AG10803 (cell line): ENCODE data around the gene NOXRED1.

Experiments used
- DNase-seq: peaks from one replicate; pipeline ENCODE4 v3.0.0; 2010; ENCODE audit warnings: low read depth
- H3K4me3 ChIP-seq: 2 replicates; pipeline ENCODE4 v1.5.1; 2011; ENCODE audit warnings: mild to moderate bottlenecking, low read length, control low read depth
- CTCF ChIP-seq: conservative IDR thresholded peaks from 2 replicates; pipeline ENCODE4 v1.5.1; 2011; ENCODE audit warnings: mild to moderate bottlenecking, low read length, control low read depth, inconsistent platforms

Gene NOXRED1

GRCh38 chr14:77409131-77409533 lies 14.2 kb downstream of the NOXRED1 start:
- no peak for DNase-seq
- no peak; the same call in 1 of the 2 replicates for TF ChIP-seq CTCF
- H3K4me3 ChIP-seq = no peak overlapping the region

- no peak overlapping the region for H3K4me3 ChIP-seq
- no peak for DNase-seq
- TF ChIP-seq CTCF = no peak
These were observed 16.2 kb downstream of the NOXRED1 start for GRCh38 chr14:77407158-77407557.

GRCh38 chr14:77406718-77407117 lies 16.6 kb downstream of the NOXRED1 start:
- TF ChIP-seq CTCF = no peak
- no peak overlapping the region for H3K4me3 ChIP-seq
- DNase-seq = no peak

- TF ChIP-seq CTCF = no peak
- no peak for DNase-seq
- no peak overlapping the region for H3K4me3 ChIP-seq
These were observed 17.2 kb downstream of the NOXRED1 start for GRCh38 chr14:77406086-77406485.

GRCh38 chr14:77403768-77404167 lies 19.6 kb downstream of the NOXRED1 start:
- H3K4me3 ChIP-seq = no peak overlapping the region
- TF ChIP-seq CTCF = no peak
- no peak for DNase-seq

GRCh38 chr14:77400216-77400615 lies 23.1 kb downstream of the NOXRED1 start:
- no peak overlapping the region for H3K4me3 ChIP-seq
- no peak for DNase-seq
- TF ChIP-seq CTCF = no peak

GRCh38 chr14:77390188-77390587 lies 33.1 kb downstream of the NOXRED1 start:
- no peak for DNase-seq
- no peak for TF ChIP-seq CTCF
- no peak overlapping the region for H3K4me3 ChIP-seq
